Activated CD4-positive, alpha-beta T cell treated with anti-CD3 and anti-CD28 coated beads, Interleukin-2, amount 10 ng/mL, durations not matched to agents 24 days and 14 days (primary cell): Measurements from ENCODE around the gene ABAT. TPM values are rescaled to one million over a fixed set of nuclear protein-coding genes. Genes with fewer than 3 reads are reported as not detected.
"Not testable (repeated sequence)": the region's sequence is repeated elsewhere in the genome, so short reads cannot be mapped to it uniquely, and the experiment has no call there.

Experiments used
- DNase-seq: peaks from one replicate; pipeline ENCODE4 v3.0.0; 2022
- H3K27ac Mint-ChIP-seq: one replicate; pipeline ENCODE4 v1.8.0; 2022; ENCODE audit warnings: mild to moderate bottlenecking, mixed read lengths
- H3K27me3 Mint-ChIP-seq: one replicate; pipeline ENCODE4 v1.8.0; 2022; ENCODE audit warnings: mixed read lengths
- H3K36me3 Mint-ChIP-seq: one replicate; pipeline ENCODE4 v1.8.0; 2022; ENCODE audit warnings: low read depth, mild to moderate bottlenecking, mixed read lengths
- H3K4me1 Mint-ChIP-seq: one replicate; pipeline ENCODE4 v1.8.0; 2021; ENCODE audit warnings: mixed read lengths
- H3K4me3 Mint-ChIP-seq: one replicate; pipeline ENCODE4 v1.8.0; 2022; ENCODE audit warnings: mild to moderate bottlenecking, moderate library complexity, mixed read lengths
- H3K9me3 Mint-ChIP-seq: one replicate; pipeline ENCODE4 v1.8.0; 2021; ENCODE audit warnings: mixed read lengths
- intact Hi-C: fragments of 100-400 bp; cut with micrococcal nuclease; formaldehyde crosslinking; loops from one replicate; pipeline ENCODE4 v1.15.1; 2023
- total RNA-seq: library from RNA; stranded (reverse); gene quantifications from 2 replicates; pipeline ENCODE4 v1.2.3, GENCODE V29; 2022

The ABAT gene
- total RNA-seq, 1 donor from 2014 or later = 5.9 TPM

DNA sequence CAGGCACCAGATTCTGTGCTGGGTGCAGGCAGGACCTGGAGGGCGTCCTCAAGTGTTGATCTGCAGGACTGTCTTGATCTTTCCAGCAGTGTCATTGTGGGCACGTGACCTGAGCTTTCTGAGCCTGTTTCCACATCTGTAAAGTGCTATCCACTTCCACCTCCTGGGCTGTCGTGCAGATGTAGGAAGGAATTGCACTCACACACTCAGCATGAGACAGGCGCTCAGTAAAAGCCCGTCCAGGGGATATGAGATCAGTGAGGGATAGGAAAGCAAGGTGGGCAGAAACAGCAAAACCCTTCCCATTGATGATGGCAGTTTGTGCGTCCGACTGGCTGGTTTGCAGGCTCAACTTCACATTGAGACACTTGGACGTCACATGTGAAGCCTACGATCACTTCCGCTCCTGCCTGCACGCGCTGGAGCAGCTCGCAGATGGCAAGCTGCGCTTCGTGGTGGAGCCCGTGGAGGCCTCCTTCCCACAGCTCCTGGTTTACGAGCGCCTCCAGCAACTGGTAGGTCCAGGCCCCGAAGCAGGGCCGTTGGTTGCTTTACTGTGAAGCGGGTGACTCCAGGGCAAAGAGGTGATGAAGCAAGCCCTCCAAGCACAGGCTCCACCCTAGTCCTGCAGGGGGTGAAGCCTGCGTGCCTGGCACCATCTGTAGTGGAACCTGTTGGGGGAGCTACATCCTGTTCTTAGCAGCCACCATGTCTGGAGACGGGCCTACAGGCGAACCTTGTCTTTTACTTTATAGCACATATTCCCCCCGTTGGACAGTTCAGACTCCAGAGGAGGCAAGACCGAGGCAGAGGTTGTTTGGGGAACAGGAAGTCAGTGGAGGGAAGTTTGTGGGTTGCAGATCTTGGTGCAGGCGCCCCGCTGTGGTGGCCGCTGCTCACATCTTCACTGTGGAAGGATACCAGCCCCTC is 29.9 kb upstream of the ABAT start:
- peak overlapping the region; percentile 54 for H3K27ac Mint-ChIP-seq
- H3K36me3 Mint-ChIP-seq = peaks cover 63% of the 10 kb centered on the region
- peaks cover 9% of the 10 kb centered on the region for H3K4me1 Mint-ChIP-seq
- no peaks in the 10 kb centered on the region for H3K27me3 Mint-ChIP-seq
- H3K9me3 Mint-ChIP-seq = no peaks in the 10 kb centered on the region
- intact Hi-C loops = no loop called here
- peak; percentile 68 for DNase-seq
- peak overlapping the region; percentile 2 for H3K4me3 Mint-ChIP-seq

DNA sequence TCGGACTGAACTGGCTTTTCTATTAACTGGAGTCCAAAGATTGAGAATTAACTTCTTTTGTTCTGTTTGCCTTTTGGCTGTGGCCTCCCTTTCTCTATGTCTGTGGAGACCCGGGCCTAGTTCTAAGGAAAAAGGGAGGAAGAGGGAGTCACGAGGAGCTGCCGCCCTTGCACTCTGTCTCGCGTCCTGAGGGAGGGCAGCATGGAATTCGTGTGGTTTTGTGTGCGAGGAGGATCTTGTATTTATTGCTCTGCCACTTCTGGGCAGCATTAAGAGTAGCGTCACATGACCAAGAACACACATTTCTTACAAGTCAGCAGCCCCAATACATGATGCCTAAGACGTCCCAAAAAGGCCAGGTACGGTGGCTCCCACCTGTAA is 29.3 kb upstream of the ABAT start:
- Mint-ChIP-seq H3K9me3 (no peaks in the 10 kb centered on the region), H3K27me3 (no peaks in the 10 kb centered on the region), H3K4me1 (peaks cover 9% of the 10 kb centered on the region), H3K4me3 (peak overlapping the region; percentile 2), H3K27ac (peak overlapping the region; percentile 54), H3K36me3 (peaks cover 57% of the 10 kb centered on the region)
- intact Hi-C loops = no loop called here
- no peak for DNase-seq

DNA sequence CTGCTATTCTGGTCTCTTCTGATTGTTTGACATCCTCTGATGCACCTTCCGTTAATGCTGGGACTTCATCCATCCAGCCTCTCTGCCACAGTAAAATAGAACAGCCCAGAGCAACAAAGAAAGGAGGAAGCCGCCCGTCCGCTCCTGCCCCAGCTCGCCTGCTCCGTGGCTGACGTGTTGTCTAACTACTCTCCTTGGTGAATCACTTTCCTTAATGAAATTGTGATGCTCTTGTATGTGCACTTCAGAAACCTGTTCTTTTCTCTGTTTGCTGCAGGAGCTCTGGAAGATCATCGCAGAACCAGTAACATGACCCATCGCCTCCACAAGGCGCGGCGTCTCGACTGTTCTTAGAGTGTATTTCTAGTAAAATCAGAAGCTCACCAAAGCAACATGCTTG is 28.6 kb upstream of the ABAT start:
- peaks cover 55% of the 10 kb centered on the region for H3K36me3 Mint-ChIP-seq
- H3K27ac Mint-ChIP-seq = peak overlapping the region; percentile 69
- no peaks in the 10 kb centered on the region for H3K27me3 Mint-ChIP-seq
- DNase-seq = no peak
- H3K9me3 Mint-ChIP-seq = no peaks in the 10 kb centered on the region
- intact Hi-C loops = no loop called here
- H3K4me1 Mint-ChIP-seq = peaks cover 9% of the 10 kb centered on the region
- H3K4me3 Mint-ChIP-seq = no peak overlapping the region

DNA sequence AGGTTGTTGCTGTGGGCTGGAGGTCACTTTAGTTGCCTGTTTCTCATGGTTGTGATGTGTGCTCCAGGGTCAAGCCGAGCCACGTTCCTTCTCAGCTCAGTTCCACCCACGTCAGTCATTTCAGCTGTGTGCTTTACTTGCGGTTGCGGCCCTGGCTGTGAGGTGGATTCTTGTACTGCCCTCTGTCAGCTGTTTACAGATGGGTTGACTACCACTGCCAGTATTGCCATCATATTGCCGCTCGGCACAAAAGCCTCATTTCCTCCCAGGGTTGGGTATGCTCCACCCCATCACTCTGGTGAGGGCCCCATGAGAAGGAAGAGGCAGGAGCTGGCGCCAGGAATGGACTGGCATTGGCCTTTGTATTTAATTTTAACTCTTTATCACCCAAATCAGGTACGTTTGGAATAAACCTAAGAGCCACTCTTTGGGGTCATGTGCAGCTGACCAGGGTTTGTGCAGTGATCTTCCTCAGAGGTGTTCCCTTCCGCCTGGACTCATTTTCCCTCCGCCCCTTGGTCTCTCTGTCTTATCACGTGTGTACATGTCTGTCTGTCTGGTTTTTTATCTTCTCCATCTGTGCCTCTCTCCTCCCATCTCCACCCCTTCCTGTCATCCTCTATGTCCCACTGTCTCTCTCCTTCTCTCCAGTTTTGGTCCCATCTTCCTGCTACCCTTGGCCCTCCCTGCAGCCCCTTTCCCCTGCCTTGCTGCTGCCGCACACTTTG is 27.9 kb upstream of the ABAT start:
- Mint-ChIP-seq H3K4me1 (peaks cover 9% of the 10 kb centered on the region), H3K27me3 (no peaks in the 10 kb centered on the region), H3K9me3 (no peaks in the 10 kb centered on the region), H3K27ac (no peak overlapping the region), H3K4me3 (no peak overlapping the region), H3K36me3 (peaks cover 50% of the 10 kb centered on the region)
- no peak for DNase-seq
- intact Hi-C loops = no loop called here

DNA sequence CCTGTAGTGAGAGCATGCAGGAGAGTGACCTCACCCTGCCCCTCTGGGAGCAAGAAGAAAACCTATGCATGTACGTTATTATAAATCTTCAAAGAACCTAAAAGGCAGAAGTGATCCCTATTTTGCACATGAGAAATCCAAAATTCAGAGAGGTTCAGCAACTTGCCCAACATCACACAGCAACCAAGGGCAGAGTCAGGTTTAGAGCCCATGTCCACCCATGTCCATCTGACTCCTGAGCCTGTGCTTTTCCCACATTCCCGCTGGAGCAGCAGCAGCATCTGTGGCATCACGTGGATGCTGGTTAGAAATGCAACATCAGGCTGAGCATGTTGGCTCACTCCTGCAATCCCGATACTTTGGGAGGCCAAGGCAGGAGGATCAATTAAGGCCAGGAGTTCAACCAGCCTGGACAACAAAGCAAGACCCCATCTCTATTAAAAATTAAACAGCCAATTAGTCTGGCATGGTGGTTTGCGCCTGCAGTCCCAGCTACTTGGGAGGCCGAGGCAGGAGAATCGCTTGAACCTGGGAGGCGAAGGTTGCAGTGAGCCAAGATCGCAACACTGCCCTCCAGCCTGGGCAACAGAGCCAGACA is 26.6 kb upstream of the ABAT start:
- peaks cover 39% of the 10 kb centered on the region for H3K36me3 Mint-ChIP-seq
- H3K27ac Mint-ChIP-seq = no peak overlapping the region
- H3K27me3 Mint-ChIP-seq = no peaks in the 10 kb centered on the region
- DNase-seq = no peak
- H3K9me3 Mint-ChIP-seq = no peaks in the 10 kb centered on the region
- no peak overlapping the region for H3K4me3 Mint-ChIP-seq
- intact Hi-C loops = no loop called here
- H3K4me1 Mint-ChIP-seq = peaks cover 9% of the 10 kb centered on the region

DNA sequence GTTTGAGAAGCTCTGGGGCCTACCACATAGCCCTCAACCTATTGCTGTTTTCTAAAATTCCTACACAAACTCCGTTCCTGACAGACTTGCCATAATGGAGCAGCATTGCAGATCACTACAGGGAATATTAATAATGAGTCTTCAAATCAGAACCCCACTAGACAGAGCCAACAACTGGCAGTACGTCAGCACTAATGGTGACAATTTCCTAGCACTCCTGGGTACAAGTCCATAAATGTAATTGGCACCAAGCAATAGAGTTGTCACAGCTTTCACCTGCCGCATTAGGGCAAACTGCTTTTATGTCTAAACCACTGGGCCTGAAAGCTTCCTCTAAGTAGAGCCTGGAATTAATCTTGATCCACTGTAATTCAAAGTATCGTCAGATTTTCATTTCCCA is 25.5 kb upstream of the ABAT start:
- Mint-ChIP-seq H3K4me3 (no peak overlapping the region), H3K4me1 (peaks cover 9% of the 10 kb centered on the region)

DNA sequence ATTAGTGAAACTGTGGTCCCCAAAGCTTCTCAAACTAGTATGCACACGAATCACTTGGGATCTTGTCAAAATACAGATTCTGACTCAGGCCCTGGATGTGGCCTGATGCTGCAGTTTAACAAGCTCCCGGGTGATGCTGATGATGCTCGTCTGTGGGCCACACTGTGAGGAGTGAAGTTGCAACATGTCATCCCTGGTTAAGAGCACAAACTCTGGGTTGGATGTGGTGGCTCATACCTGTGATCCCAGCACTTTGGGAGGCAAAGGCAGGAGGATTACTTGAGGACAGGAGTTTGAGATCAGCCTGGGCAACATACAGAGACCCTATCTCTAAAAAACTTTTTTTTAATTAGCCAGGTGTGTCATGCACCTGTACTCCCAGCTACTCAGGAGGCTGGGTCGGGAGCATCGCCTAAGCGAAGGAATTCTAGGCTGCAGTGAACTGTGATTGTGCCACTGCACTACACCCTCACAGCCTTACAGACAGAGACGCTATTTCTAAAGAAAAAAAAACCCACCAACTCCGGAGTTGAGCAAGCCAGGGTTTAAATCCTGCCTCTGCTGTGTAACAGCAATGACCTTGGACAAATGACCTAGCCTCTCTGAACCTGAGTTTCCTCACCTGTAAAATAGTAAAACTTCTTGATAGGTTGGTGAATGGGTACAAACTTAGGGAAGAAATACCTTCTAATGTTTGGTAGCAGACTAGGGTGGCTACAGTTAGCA is 24.4 kb upstream of the ABAT start:
- Mint-ChIP-seq H3K4me3 (no peak overlapping the region), H3K4me1 (peaks cover 5% of the 10 kb centered on the region), H3K27me3 (no peaks in the 10 kb centered on the region), H3K27ac (no peak overlapping the region), H3K9me3 (no peaks in the 10 kb centered on the region), H3K36me3 (peaks cover 21% of the 10 kb centered on the region)
- intact Hi-C loops = no loop called here
- DNase-seq = no peak

More for the DNA sequence above, 25.5 kb upstream of the ABAT start:
- H3K27ac Mint-ChIP-seq = no peak overlapping the region
- intact Hi-C loops = no loop called here
- no peaks in the 10 kb centered on the region for H3K27me3 Mint-ChIP-seq
- no peak for DNase-seq
- H3K36me3 Mint-ChIP-seq = peaks cover 30% of the 10 kb centered on the region
- H3K9me3 Mint-ChIP-seq = no peaks in the 10 kb centered on the region

DNA sequence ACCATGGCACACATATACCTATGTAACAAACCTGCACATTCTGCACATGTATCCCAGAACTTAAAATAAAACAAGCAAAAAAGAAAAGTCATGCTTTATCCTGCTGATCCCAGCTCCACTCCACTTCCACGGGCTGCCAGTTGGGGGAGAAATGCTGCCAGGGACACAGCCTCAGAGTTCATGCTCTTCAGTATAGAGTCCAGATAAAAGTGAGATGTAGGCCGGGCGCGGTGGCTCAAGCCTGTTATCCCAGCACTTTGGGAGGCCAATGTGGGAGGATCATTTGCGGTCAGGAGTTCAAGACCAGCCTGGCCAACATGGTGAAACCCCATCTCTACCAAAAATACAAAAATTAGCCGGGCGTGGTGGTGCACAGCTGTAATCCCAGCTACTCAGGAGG is 22.5 kb upstream of the ABAT start:
- intact Hi-C loops, H3K9me3 Mint-ChIP-seq, H3K4me1 Mint-ChIP-seq, H3K27me3 Mint-ChIP-seq, H3K36me3 Mint-ChIP-seq, H3K27ac Mint-ChIP-seq, H3K4me3 Mint-ChIP-seq, DNase-seq: not testable (repeated sequence)

DNA sequence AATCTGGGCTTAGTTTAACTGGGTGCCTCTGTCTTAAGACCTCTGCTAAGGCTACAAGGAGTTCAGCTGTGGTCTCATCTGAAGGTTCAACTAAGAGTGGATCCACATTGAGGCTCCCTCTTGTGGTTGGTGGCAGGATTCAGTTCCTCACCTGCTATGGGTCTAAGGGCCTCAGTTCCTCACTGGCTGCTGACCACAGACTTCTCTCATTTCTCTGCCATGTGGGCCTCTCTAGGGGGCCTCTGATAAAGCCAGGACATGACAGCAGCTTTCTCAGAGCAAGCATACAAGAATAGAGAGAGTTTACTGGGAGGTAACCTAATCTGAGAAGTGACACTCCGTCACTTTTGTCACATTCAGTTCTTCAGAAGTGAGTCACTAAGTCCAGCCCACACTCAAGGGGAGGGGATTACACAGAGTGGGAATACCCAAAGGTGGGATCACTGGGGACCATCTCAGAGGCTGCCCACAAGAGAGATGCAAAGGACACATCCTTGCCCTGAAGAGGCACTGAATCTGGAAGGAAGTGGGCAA is 19.2 kb upstream of the ABAT start:
- Mint-ChIP-seq H3K27me3 (no peaks in the 10 kb centered on the region), H3K4me1 (peaks cover 6% of the 10 kb centered on the region), H3K27ac (no peak overlapping the region)

DNA sequence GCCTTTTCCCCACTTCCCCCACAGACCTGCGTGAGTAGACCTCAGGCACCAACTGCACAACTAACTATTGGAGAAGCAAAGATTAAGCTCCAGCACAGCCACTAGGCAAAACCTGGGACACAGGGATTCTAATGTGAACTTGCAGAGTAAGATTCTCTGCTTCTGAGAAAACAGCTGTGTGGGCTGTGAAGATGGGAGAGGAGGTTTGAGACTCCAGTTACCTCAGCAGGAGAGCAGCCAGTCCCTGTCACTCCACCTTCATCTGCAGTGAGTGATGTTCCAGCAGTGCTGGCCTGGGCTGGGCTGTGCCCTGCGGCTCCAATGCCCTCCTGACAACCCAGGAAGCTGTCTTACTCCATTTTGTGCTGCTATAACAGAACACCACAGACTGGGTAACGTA is 18.0 kb upstream of the ABAT start:
- Mint-ChIP-seq H3K27ac (no peak overlapping the region), H3K4me1 (peaks cover 9% of the 10 kb centered on the region), H3K4me3 (no peak overlapping the region), H3K36me3 (no peaks in the 10 kb centered on the region), H3K27me3 (no peaks in the 10 kb centered on the region), H3K9me3 (no peaks in the 10 kb centered on the region)
- intact Hi-C loops = loop anchor here (5.0 kb wide), 1 partner anchor 34 kb away; the partner anchor contains the start of gene METTL22
- DNase-seq = no peak

More for the DNA sequence above, 19.2 kb upstream of the ABAT start:
- DNase-seq = peak; percentile 81
- no peak overlapping the region for H3K4me3 Mint-ChIP-seq
- intact Hi-C loops = loop anchor here (1.0 to 5.0 kb wide), 3 partner anchors 33 to 225 kb away; partner anchors contain the start of gene METTL22
- no peaks in the 10 kb centered on the region for H3K9me3 Mint-ChIP-seq
- H3K36me3 Mint-ChIP-seq = no peaks in the 10 kb centered on the region

DNA sequence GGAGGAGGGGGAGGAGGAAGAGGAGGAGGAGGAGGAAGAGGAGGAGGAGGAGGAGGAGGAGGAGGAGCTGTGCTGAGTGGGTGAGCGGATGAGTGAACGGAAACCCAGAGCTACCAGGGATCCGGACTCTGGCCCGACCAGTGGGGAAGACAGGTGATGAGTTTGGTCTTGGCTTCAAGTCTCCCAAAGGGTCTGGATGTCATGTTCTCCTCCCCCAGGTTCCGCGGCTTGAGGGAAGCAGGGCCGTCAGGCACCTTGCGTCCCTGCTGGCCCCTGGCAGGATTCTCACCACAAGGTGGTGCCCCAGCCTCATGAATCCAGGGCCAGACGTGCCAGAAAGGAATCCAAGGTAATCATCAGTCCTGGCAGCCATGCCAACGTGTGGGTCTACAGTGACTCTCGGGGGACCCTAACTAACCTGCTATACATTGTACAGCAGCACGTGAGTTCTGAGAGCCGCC is 13.5 kb upstream of the ABAT start:
- Mint-ChIP-seq H3K27ac (no peak overlapping the region), H3K4me1 (peaks cover 3% of the 10 kb centered on the region), H3K27me3 (no peaks in the 10 kb centered on the region), H3K36me3 (no peaks in the 10 kb centered on the region), H3K4me3 (no peak overlapping the region), H3K9me3 (no peaks in the 10 kb centered on the region)
- intact Hi-C loops = loop anchor here (1.0 kb wide), 2 partner anchors 131 to 219 kb away; no protein-coding TSS in a partner anchor
- DNase-seq = peak; percentile 90

DNA sequence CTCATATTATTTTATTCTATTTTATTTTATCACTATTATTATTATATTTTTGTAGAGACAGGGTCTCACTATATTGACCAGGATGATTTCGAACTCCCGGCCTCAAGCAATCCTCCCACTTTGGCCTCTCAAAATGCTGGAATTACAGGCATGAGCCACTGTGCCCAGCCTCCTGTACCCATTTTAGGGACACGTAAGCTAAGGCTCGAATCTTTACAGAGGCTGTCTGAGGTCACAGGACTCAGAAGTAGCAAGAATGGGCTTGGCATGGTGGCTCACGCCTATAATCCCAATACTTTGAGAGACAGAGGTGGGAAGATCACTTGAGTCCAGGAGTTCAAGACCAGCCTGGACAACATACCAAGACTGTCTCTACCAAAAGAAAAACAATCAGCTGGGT is 12.7 kb upstream of the ABAT start:
- no peaks in the 10 kb centered on the region for H3K9me3 Mint-ChIP-seq
- no peaks in the 10 kb centered on the region for H3K27me3 Mint-ChIP-seq
- no peak overlapping the region for H3K4me3 Mint-ChIP-seq
- DNase-seq = no peak
- no peak overlapping the region for H3K27ac Mint-ChIP-seq
- no peaks in the 10 kb centered on the region for H3K36me3 Mint-ChIP-seq
- intact Hi-C loops = loop anchor here (1.0 kb wide), 2 partner anchors 131 to 219 kb away; no protein-coding TSS in a partner anchor
- H3K4me1 Mint-ChIP-seq = peaks cover 3% of the 10 kb centered on the region
